Neuronal stem cell (in vitro differentiated cells): ENCODE measurements around the gene CYTH1.

Source experiments
- DNase-seq: peaks from one replicate; pipeline ENCODE4 v3.0.0-alpha.2; 2013; ENCODE audit warnings: low spot score
- H2AFZ ChIP-seq: one replicate; pipeline ENCODE4 v1.6.1; 2013; ENCODE audit warnings: mild to moderate bottlenecking, low read length, inconsistent platforms
- H2AK5ac ChIP-seq: 2 replicates; pipeline ENCODE4 v1.6.1; 2013; ENCODE audit warnings: low read depth, mild to moderate bottlenecking, inconsistent platforms, low read length, moderate library complexity, mixed read lengths
- H2BK120ac ChIP-seq: 2 replicates; pipeline ENCODE4 v1.6.1; 2013; ENCODE audit warnings: low read depth, mild to moderate bottlenecking, inconsistent platforms, low read length, moderate library complexity, mixed read lengths
- H2BK12ac ChIP-seq: one replicate; pipeline ENCODE4 v1.6.1; 2013; ENCODE audit warnings: low read length, inconsistent platforms
- H2BK15ac ChIP-seq: 2 replicates; pipeline ENCODE4 v1.6.1; 2013; ENCODE audit warnings: mild to moderate bottlenecking, low read length, inconsistent platforms, mixed read lengths
- H2BK5ac ChIP-seq: one replicate; pipeline ENCODE4 v1.6.1; 2013; ENCODE audit warnings: inconsistent platforms, mild to moderate bottlenecking, low read length, moderate library complexity
- H3K14ac ChIP-seq: one replicate; pipeline ENCODE4 v1.6.1; 2013; ENCODE audit warnings: low read length, inconsistent platforms
- H3K18ac ChIP-seq: 2 replicates; pipeline ENCODE4 v1.6.1; 2013; ENCODE audit warnings: low read length, inconsistent platforms
- H3K23ac ChIP-seq: 2 replicates; pipeline ENCODE4 v1.6.1; 2013; ENCODE audit warnings: low read depth, mild to moderate bottlenecking, mixed read lengths, low read length, inconsistent platforms; ENCODE audit not compliant: poor library complexity
- H3K27ac ChIP-seq: replicated peaks from 3 replicates; pipeline ENCODE4 v1.5.1; 2013; ENCODE audit warnings: low read length, inconsistent platforms
- H3K27me3 ChIP-seq, 3 experiments: 2 replicates each; pipeline ENCODE4 v1.6.1; 2013; ENCODE audit warnings: low read length in 3 of 3, mild to moderate bottlenecking in 2 of 3, inconsistent platforms in 1 of 3, low read depth in 1 of 3, mixed read lengths in 1 of 3, moderate library complexity in 1 of 3; ENCODE audit not compliant: control insufficient read depth in 3 of 3, insufficient read depth in 3 of 3
- H3K36me3 ChIP-seq, 2 donors: replicated peaks in 1 of 2; 2 replicates each; pipeline ENCODE4 v1.6.1; 2013; ENCODE audit warnings: low read length in 2 of 2; ENCODE audit not compliant: control insufficient read depth in 2 of 2, insufficient read depth in 2 of 2
- H3K4ac ChIP-seq: 2 replicates; pipeline ENCODE4 v1.6.1; 2013; ENCODE audit warnings: inconsistent platforms, mild to moderate bottlenecking, low read length, moderate library complexity
- H3K4me1 ChIP-seq, 2 donors: 1 replicate in 1 of 2; 2 replicates in 1 of 2; pipeline ENCODE4 v1.6.1; 2013; ENCODE audit warnings: low read length in 2 of 2, low read depth in 1 of 2; ENCODE audit not compliant: control insufficient read depth in 2 of 2, insufficient read depth in 1 of 2
- H3K4me2 ChIP-seq: one replicate; pipeline ENCODE4 v1.6.1; 2013; ENCODE audit warnings: mild to moderate bottlenecking, low read length, inconsistent platforms; ENCODE audit not compliant: insufficient read depth, poor library complexity, severe bottlenecking
- H3K4me3 ChIP-seq, 2 donors: 2 replicates each; pipeline ENCODE4 v1.5.1; 2013; ENCODE audit warnings: low read length in 2 of 2, mild to moderate bottlenecking in 2 of 2, inconsistent platforms in 1 of 2, moderate library complexity in 1 of 2
- H3K79me1 ChIP-seq: one replicate; pipeline ENCODE4 v1.6.1; 2013; ENCODE audit warnings: low read depth, mild to moderate bottlenecking, inconsistent platforms, low read length, moderate library complexity
- H3K9ac ChIP-seq: one replicate; pipeline ENCODE4 v1.6.1; 2013; ENCODE audit warnings: mild to moderate bottlenecking, low read depth, low read length, inconsistent platforms; ENCODE audit not compliant: poor library complexity
- H3K9me3 ChIP-seq, 2 donors: replicated peaks in 1 of 2; 2 replicates each; pipeline versions ENCODE3 to v1.6.1; 2013; ENCODE audit warnings: low read length in 2 of 2, mild to moderate bottlenecking in 2 of 2, inconsistent platforms in 1 of 2, low read depth in 1 of 2, mixed read lengths in 1 of 2, moderate library complexity in 1 of 2; ENCODE audit not compliant: control insufficient read depth in 2 of 2, insufficient read depth in 1 of 2
- H4K8ac ChIP-seq: one replicate; pipeline ENCODE4 v1.6.1; 2013; ENCODE audit warnings: low read depth, mild to moderate bottlenecking, inconsistent platforms, low read length, moderate library complexity
- H4K91ac ChIP-seq: one replicate; pipeline ENCODE4 v1.6.1; 2013; ENCODE audit warnings: low read length, low read depth, mild to moderate bottlenecking, inconsistent platforms; ENCODE audit not compliant: poor library complexity
- WGBS, 2 donors: extraction: QIAGEN DNeasy Blood & Tissue Kit; methylation state at CpG; one replicate each; pipeline ENCODE4 v1.1.7; 2013; ENCODE audit warnings: missing lambda C conversion rate in 2 of 2, mixed read lengths in 1 of 2; ENCODE audit not compliant: insufficient read length in 2 of 2, insufficient replicate concordance in 1 of 2; ENCODE audit errors: extremely low coverage in 2 of 2; 5-methylcytosine and 5-hydroxymethylcytosine counted together

The CYTH1 gene

GRCh38 chr17:78735832-78736525 lies 46.1 kb downstream of the CYTH1 start:
- H2AFZ ChIP-seq, result no peak overlapping the region
- H3K9me3 ChIP-seq, result no peaks in the 10 kb centered on the region
- H3K4me2 ChIP-seq, result no peak overlapping the region
- H3K14ac ChIP-seq, result no peak overlapping the region
- peaks cover 0 to 2% of the 10 kb centered on the region in 2 donors for H3K36me3 ChIP-seq
- H2BK5ac ChIP-seq, result no peak overlapping the region
- no peak overlapping the region for H3K4me3 ChIP-seq
- H2BK15ac ChIP-seq, result no peak overlapping the region
- H3K9ac ChIP-seq, result no peak overlapping the region
- H4K91ac ChIP-seq, result no peak overlapping the region
- H2AK5ac ChIP-seq, result no peak overlapping the region
- H3K4ac ChIP-seq, result no peak overlapping the region
- peaks cover 0 to 13% of the 10 kb centered on the region in 2 donors for H3K4me1 ChIP-seq
- no peak overlapping the region for H3K23ac ChIP-seq
- no peak for DNase-seq
- no CpG with 5 or more reads among the region's 6 CpGs for WGBS, 2 donors
- H2BK12ac ChIP-seq, result no peak overlapping the region
- no peak overlapping the region for H2BK120ac ChIP-seq
- no peaks in the 10 kb centered on the region for H3K27me3 ChIP-seq
- H4K8ac ChIP-seq, result no peak overlapping the region
- H3K18ac ChIP-seq, result no peak overlapping the region
- no peak overlapping the region for H3K27ac ChIP-seq
- H3K79me1 ChIP-seq, result peaks cover 4% of the 10 kb centered on the region

DNA sequence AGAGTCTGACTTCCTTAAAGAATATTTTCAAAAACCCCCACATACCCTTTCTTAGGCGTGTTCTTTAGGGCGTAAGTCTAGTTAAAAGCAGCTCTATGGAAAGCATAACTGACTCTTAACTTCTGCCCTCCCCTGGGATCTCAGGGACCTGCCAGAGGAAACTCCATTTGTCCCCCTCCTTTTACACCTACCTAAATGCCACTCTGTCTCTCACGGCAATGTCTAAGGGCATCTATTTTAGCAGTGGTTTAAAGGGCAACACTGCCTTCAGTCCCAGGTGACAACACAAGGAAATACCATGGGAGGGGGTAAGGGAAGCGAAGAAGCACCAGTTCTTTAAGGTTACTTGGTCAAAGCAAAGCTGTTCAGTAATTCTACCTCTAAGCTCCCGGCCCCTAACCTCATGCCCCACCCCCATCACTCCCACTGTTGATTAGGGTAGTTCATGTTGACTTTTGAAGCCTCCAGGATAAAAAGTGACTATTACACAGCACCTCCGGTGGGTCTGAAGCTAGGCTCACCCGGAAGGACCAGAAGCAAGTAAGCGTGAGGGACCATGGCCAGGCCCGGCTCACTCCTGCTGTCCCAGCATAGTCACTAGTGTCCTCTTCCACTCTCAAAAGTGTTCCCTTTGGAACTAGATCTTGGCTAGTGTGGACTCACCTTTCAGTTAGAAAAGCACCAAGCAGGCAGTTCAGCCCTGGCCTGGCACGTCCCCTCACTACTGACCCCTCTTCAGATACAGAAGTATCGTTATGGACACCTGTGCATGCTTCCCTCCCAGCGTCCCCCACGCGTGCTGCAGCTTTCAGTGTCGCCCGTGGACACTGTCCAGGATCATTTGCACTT lies 47.1 kb downstream of the CYTH1 start:
- Histone ChIP-seq H2AK5ac (no peak overlapping the region), H2BK120ac (no peak overlapping the region), H2BK5ac (no peak overlapping the region), H3K27me3 (no peaks in the 10 kb centered on the region), H3K4me3 (no peak overlapping the region), H2BK15ac (no peak overlapping the region), H3K14ac (no peak overlapping the region), H4K8ac (no peak overlapping the region), H3K9me3 (no peaks in the 10 kb centered on the region), H3K4me1 (peaks cover 0 to 13% of the 10 kb centered on the region in 2 donors), H4K91ac (no peak overlapping the region), H3K36me3 (peaks cover 0 to 2% of the 10 kb centered on the region in 2 donors), H3K79me1 (peaks cover under 1% of the 10 kb centered on the region), H3K23ac (no peak overlapping the region), H3K18ac (no peak overlapping the region), H2BK12ac (no peak overlapping the region), H3K27ac (no peak overlapping the region), H2AFZ (no peak overlapping the region), H3K9ac (no peak overlapping the region), H3K4me2 (no peak overlapping the region), H3K4ac (no peak overlapping the region)
- no CpG with 5 or more reads among the region's 16 CpGs for WGBS, 2 donors
- no peak for DNase-seq

- H2AK5ac ChIP-seq, result no peak overlapping the region
- H4K8ac ChIP-seq, result no peak overlapping the region
- no peak overlapping the region for H3K4ac ChIP-seq
- no peak overlapping the region for H3K4me2 ChIP-seq
- no peak overlapping the region for H2AFZ ChIP-seq
- H3K79me1 ChIP-seq, result no peaks in the 10 kb centered on the region
- no peak overlapping the region for H2BK120ac ChIP-seq
- no peak overlapping the region for H2BK12ac ChIP-seq
- H2BK5ac ChIP-seq, result no peak overlapping the region
- no peak overlapping the region for H3K27ac ChIP-seq
- H3K4me3 ChIP-seq, result no peak overlapping the region
- peaks cover 5 to 13% of the 10 kb centered on the region in 2 donors for H3K4me1 ChIP-seq
- no peaks in the 10 kb centered on the region for H3K9me3 ChIP-seq
- WGBS, 2 donors, result no CpG with 5 or more reads among the region's 1 CpG
- H4K91ac ChIP-seq, result no peak overlapping the region
- H3K14ac ChIP-seq, result no peak overlapping the region
- H3K36me3 ChIP-seq, result no peaks in the 10 kb centered on the region
- no peak overlapping the region for H2BK15ac ChIP-seq
- no peaks in the 10 kb centered on the region for H3K27me3 ChIP-seq
- no peak overlapping the region for H3K9ac ChIP-seq
- peak overlapping the region; percentile 53 for H3K18ac ChIP-seq
- no peak for DNase-seq
- no peak overlapping the region for H3K23ac ChIP-seq
Observed at GRCh38 chr17:78732354-78732753, 49.7 kb downstream of the CYTH1 start.

DNA sequence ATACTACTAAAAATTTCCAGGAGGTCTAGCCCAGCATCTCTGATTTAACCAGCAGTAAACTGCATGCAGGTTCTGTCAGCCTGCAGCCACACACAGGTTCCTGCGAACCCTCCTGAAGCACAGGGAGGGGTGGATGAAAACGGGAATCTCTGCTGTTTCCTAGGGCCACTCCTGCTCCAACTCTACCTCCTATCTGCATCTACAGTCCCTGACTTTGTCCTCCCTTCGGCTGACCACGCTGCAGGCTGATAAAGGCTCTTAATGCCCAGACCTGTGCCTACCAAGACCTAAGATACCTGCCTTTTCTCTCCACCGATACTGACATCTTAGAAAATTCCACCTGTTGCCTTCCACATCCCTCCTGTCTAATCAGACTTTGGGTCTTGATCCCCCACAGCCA lies 50.2 kb downstream of the CYTH1 start:
- Histone ChIP-seq H3K27ac (no peak overlapping the region), H3K27me3 (no peaks in the 10 kb centered on the region), H3K4me2 (no peak overlapping the region), H4K91ac (no peak overlapping the region), H3K9me3 (no peaks in the 10 kb centered on the region), H2BK5ac (no peak overlapping the region), H3K23ac (no peak overlapping the region), H2AK5ac (no peak overlapping the region), H3K9ac (no peak overlapping the region), H3K4me3 (no peak overlapping the region), H2BK120ac (no peak overlapping the region), H2AFZ (no peak overlapping the region), H3K18ac (peak overlapping the region; percentile 59), H3K36me3 (no peaks in the 10 kb centered on the region), H2BK12ac (no peak overlapping the region), H3K79me1 (no peaks in the 10 kb centered on the region), H3K14ac (no peak overlapping the region), H3K4ac (no peak overlapping the region), H3K4me1 (peaks cover 5 to 13% of the 10 kb centered on the region in 2 donors), H4K8ac (no peak overlapping the region), H2BK15ac (no peak overlapping the region)
- WGBS, 2 donors, result no CpG with 5 or more reads among the region's 5 CpGs
- DNase-seq, result no peak
